IPS-20b (cell line): ENCODE measurements around the gene ITGB5.

Source experiments
- H3K27ac ChIP-seq: one replicate; pipeline ENCODE4 v1.5.1; 2013; ENCODE audit warnings: low read length
- H3K27me3 ChIP-seq: 2 replicates; pipeline ENCODE4 v1.6.1; 2013; ENCODE audit warnings: mild to moderate bottlenecking, low read length, inconsistent platforms; ENCODE audit not compliant: insufficient read depth
- H3K36me3 ChIP-seq: 2 replicates; pipeline ENCODE4 v1.6.1; 2013; ENCODE audit warnings: low read depth, mild to moderate bottlenecking, inconsistent platforms, low read length, moderate library complexity; ENCODE audit not compliant: insufficient read depth
- H3K4me1 ChIP-seq: 2 replicates; pipeline ENCODE4 v1.6.1; 2013; ENCODE audit warnings: mild to moderate bottlenecking, control low read depth, inconsistent platforms, low read length, moderate library complexity; ENCODE audit not compliant: insufficient read depth
- H3K4me3 ChIP-seq: 2 replicates; pipeline ENCODE4 v1.5.1; 2013; ENCODE audit warnings: mild to moderate bottlenecking, low read length, inconsistent platforms
- H3K9ac ChIP-seq: 2 replicates; pipeline ENCODE4 v1.6.1; 2013; ENCODE audit warnings: low read depth, mild to moderate bottlenecking, inconsistent platforms, low read length, moderate library complexity
- H3K9me3 ChIP-seq: 2 replicates; pipeline ENCODE4 v1.6.1; 2013; ENCODE audit warnings: mild to moderate bottlenecking, low read depth, low read length, inconsistent platforms; ENCODE audit not compliant: insufficient read depth

ITGB5 gene

GRCh38 chr3:124841517-124841916, 45.6 kb downstream of the ITGB5 start:
- Histone ChIP-seq H3K27me3 (no peaks in the 10 kb centered on the region), H3K9me3 (no peaks in the 10 kb centered on the region), H3K4me1 (0 out of 2 replicates have a peak, but pooled peaks cover 3% of the 10 kb centered on the region), H3K4me3 (no peak overlapping the region), H3K27ac (no peak overlapping the region), H3K9ac (no peak overlapping the region), H3K36me3 (peaks cover 70% of the 10 kb centered on the region)

- Histone ChIP-seq H3K9me3 (no peaks in the 10 kb centered on the region), H3K27ac (no peak overlapping the region), H3K4me3 (no peak overlapping the region), H3K27me3 (no peaks in the 10 kb centered on the region), H3K9ac (no peak overlapping the region), H3K36me3 (peaks cover 58% of the 10 kb centered on the region), H3K4me1 (peaks cover 12% of the 10 kb centered on the region)
Observed at GRCh38 chr3:124840331-124840730, 46.8 kb downstream of the ITGB5 start.

GRCh38 chr3:124839896-124840295, 47.3 kb downstream of the ITGB5 start:
- Histone ChIP-seq H3K4me1 (peaks cover 17% of the 10 kb centered on the region), H3K27me3 (no peaks in the 10 kb centered on the region), H3K9me3 (no peaks in the 10 kb centered on the region), H3K9ac (no peak overlapping the region), H3K4me3 (no peak overlapping the region), H3K27ac (no peak overlapping the region), H3K36me3 (peaks cover 57% of the 10 kb centered on the region)

- Histone ChIP-seq H3K27ac (no peak overlapping the region), H3K9ac (no peak overlapping the region), H3K4me3 (no peak overlapping the region), H3K27me3 (no peaks in the 10 kb centered on the region), H3K9me3 (no peaks in the 10 kb centered on the region), H3K4me1 (peaks cover 21% of the 10 kb centered on the region), H3K36me3 (peaks cover 57% of the 10 kb centered on the region)
Observed at GRCh38 chr3:124838963-124839362, 48.2 kb downstream of the ITGB5 start.

- no peak overlapping the region for H3K27ac ChIP-seq
- peaks cover 27% of the 10 kb centered on the region for H3K4me1 ChIP-seq
- H3K27me3 ChIP-seq = no peaks in the 10 kb centered on the region
- no peak overlapping the region for H3K9ac ChIP-seq
- H3K36me3 ChIP-seq = peaks cover 55% of the 10 kb centered on the region
- no peak overlapping the region for H3K4me3 ChIP-seq
- H3K9me3 ChIP-seq = no peaks in the 10 kb centered on the region
Observed at GRCh38 chr3:124837730-124838186, 49.4 kb downstream of the ITGB5 start.

- Histone ChIP-seq H3K27me3 (no peaks in the 10 kb centered on the region), H3K4me3 (no peak overlapping the region), H3K27ac (no peak overlapping the region), H3K36me3 (peaks cover 56% of the 10 kb centered on the region), H3K9me3 (no peaks in the 10 kb centered on the region), H3K9ac (no peak overlapping the region), H3K4me1 (peaks cover 27% of the 10 kb centered on the region)
Observed at GRCh38 chr3:124837065-124837464, 50.1 kb downstream of the ITGB5 start.

GRCh38 chr3:124836448-124836847, 50.7 kb downstream of the ITGB5 start:
- Histone ChIP-seq H3K4me1 (peaks cover 27% of the 10 kb centered on the region), H3K27me3 (no peaks in the 10 kb centered on the region), H3K9ac (no peak overlapping the region), H3K9me3 (no peaks in the 10 kb centered on the region), H3K36me3 (peaks cover 56% of the 10 kb centered on the region), H3K27ac (no peak overlapping the region), H3K4me3 (no peak overlapping the region)

GRCh38 chr3:124834723-124835718, 52.1 kb downstream of the ITGB5 start:
- peaks cover 56% of the 10 kb centered on the region for H3K36me3 ChIP-seq
- H3K9ac ChIP-seq = peak overlapping the region; percentile 58; the same call in 1 of the 2 replicates
- peak overlapping the region; percentile 57 for H3K27ac ChIP-seq
- H3K27me3 ChIP-seq = no peaks in the 10 kb centered on the region
- H3K4me1 ChIP-seq = peaks cover 30% of the 10 kb centered on the region
- H3K9me3 ChIP-seq = no peaks in the 10 kb centered on the region
- peak overlapping the region; percentile 36; the same call in 1 of the 2 replicates for H3K4me3 ChIP-seq

GRCh38 chr3:124833710-124834332, 53.3 kb downstream of the ITGB5 start:
- Histone ChIP-seq H3K9me3 (no peaks in the 10 kb centered on the region), H3K4me3 (no peak overlapping the region), H3K4me1 (peaks cover 40% of the 10 kb centered on the region), H3K9ac (no peak overlapping the region), H3K36me3 (peaks cover 44% of the 10 kb centered on the region), H3K27ac (no peak overlapping the region), H3K27me3 (no peaks in the 10 kb centered on the region)

- Histone ChIP-seq H3K4me3 (no peak overlapping the region), H3K9ac (no peak overlapping the region), H3K27ac (no peak overlapping the region), H3K4me1 (peaks cover 48% of the 10 kb centered on the region), H3K27me3 (no peaks in the 10 kb centered on the region), H3K36me3 (peaks cover 43% of the 10 kb centered on the region), H3K9me3 (no peaks in the 10 kb centered on the region)
Observed at GRCh38 chr3:124832782-124833709, 54.1 kb downstream of the ITGB5 start.

- H3K9me3 ChIP-seq = no peaks in the 10 kb centered on the region
- H3K27me3 ChIP-seq = no peaks in the 10 kb centered on the region
- no peak overlapping the region for H3K27ac ChIP-seq
- H3K4me1 ChIP-seq = peaks cover 53% of the 10 kb centered on the region
- H3K9ac ChIP-seq = no peak overlapping the region
- no peak overlapping the region for H3K4me3 ChIP-seq
- H3K36me3 ChIP-seq = peaks cover 36% of the 10 kb centered on the region
Observed at GRCh38 chr3:124831628-124832199, 55.5 kb downstream of the ITGB5 start.
